GM12878 (cell line): ENCODE measurements around the gene FLYWCH2. TPM values are rescaled to one million over a fixed set of nuclear protein-coding genes. Genes with fewer than 3 reads are reported as not detected.

ENCODE experiments used
- ATAC-seq: fragments of 200-7000 bp; cut with Tn5 transposase; 3 replicates; pipeline ENCODE4 v1.9.1; 2020; ENCODE audit warnings: mild to moderate bottlenecking, moderate library complexity
- BruUV-seq: library from RNA; stranded (reverse); fragments of 400-500 nt; replicated peaks from 2 replicates; lab custom pipeline; 2021; lab: Mats Ljungman, UMichigan
- CTCF ChIA-PET: fragments of 300-600 bp; sonication (Branson Sonifier 250); formaldehyde crosslinking; extraction: SDS; loops from one replicate; lab custom pipeline; 2021; ENCODE audit warnings: inconsistent platforms; lab: Yijun Ruan, JAX
- POLR2A ChIA-PET: fragments of 350-600 bp; formaldehyde crosslinking; extraction: SDS; loops from one replicate; lab custom pipeline; 2021; ENCODE audit warnings: inconsistent platforms; lab: Charles Lee
- RAD21 ChIA-PET: fragments of 300-600 bp; sonication (Branson Sonifier 250); formaldehyde crosslinking; loops from one replicate; lab custom pipeline; 2023; ENCODE audit warnings: antibody characterized with exemption; ENCODE audit not compliant: unreplicated experiment; lab: Charles Lee
- SMC1A ChIA-PET: fragments of 300-600 bp; sonication (Branson Sonifier 250); formaldehyde crosslinking; loops from one replicate; lab custom pipeline; 2023; ENCODE audit not compliant: unreplicated experiment, uncharacterized antibody; lab: Charles Lee
- DNase-seq: peaks from one replicate; pipeline ENCODE4 v3.0.0-alpha.2; 2011; ENCODE audit warnings: low read depth, low spot score
- FAIRE-seq: peaks from 3 replicates; lab custom pipeline; 2011; peaks lifted over from hg19 to GRCh38; lab: Jason Lieb, UNC
- H2AFZ ChIP-seq: 2 replicates; pipeline ENCODE4 v1.6.0; 2011; ENCODE audit warnings: low read depth, low read length, control low read depth; ENCODE audit not compliant: control insufficient read depth
- H3K27ac ChIP-seq: 2 replicates; pipeline ENCODE4 v1.5.1; 2011; ENCODE audit warnings: control low read depth; ENCODE audit not compliant: control insufficient read depth, insufficient read depth
- H3K27me3 ChIP-seq, 2 experiments: replicated peaks in 1 of 2; 2 replicates each; pipeline versions ENCODE4 v1.6.0 to v1.6.1; 2011; ENCODE audit warnings: low read length in 1 of 2; ENCODE audit not compliant: control insufficient read depth in 2 of 2, insufficient read depth in 2 of 2
- H3K36me3 ChIP-seq, 2 experiments: 2 replicates each; pipeline ENCODE4 v1.5.1; 2011; ENCODE audit warnings: low read length in 1 of 2; ENCODE audit not compliant: control insufficient read depth in 2 of 2, insufficient read depth in 2 of 2
- H3K4me1 ChIP-seq: 2 replicates; pipeline ENCODE4 v1.6.1; 2011; ENCODE audit warnings: mild to moderate bottlenecking, low read length, moderate library complexity, mixed read lengths; ENCODE audit not compliant: control insufficient read depth, insufficient read depth
- H3K4me2 ChIP-seq: 2 replicates; pipeline ENCODE4 v1.6.0; 2011; ENCODE audit warnings: control low read depth; ENCODE audit not compliant: control insufficient read depth, insufficient read depth
- H3K4me3 ChIP-seq: fragments of 200-600 bp; sonication (generic); 2 replicates; pipeline ENCODE4 v1.5.1; 2016
- H3K79me2 ChIP-seq: 2 replicates; pipeline ENCODE4 v1.6.0; 2011; ENCODE audit warnings: low read length; ENCODE audit not compliant: control insufficient read depth, insufficient read depth
- H3K9ac ChIP-seq: 2 replicates; pipeline ENCODE4 v1.8.0; 2011; ENCODE audit warnings: low read length, control low read depth, mixed read lengths; ENCODE audit not compliant: control insufficient read depth, insufficient read depth
- H3K9me3 ChIP-seq: replicated peaks from 3 replicates; pipeline ENCODE4 v1.5.1; 2011; ENCODE audit warnings: mild to moderate bottlenecking, low read length; ENCODE audit not compliant: control insufficient read depth, insufficient read depth
- H4K20me1 ChIP-seq: 2 replicates; pipeline ENCODE4 v1.6.0; 2011; ENCODE audit not compliant: control insufficient read depth, insufficient read depth
- BACH1 ChIP-seq: fragments of 450-650 bp; IDR thresholded peaks from 2 replicates; pipeline ENCODE4 v1.6.1; 2017; ENCODE audit warnings: mild to moderate bottlenecking, borderline replicate concordance
- CREB1 ChIP-seq: IDR thresholded peaks from 2 replicates; pipeline ENCODE4 v1.6.1; 2012; ENCODE audit warnings: low read depth, mild to moderate bottlenecking, inconsistent platforms
- CTCF ChIP-seq, 3 experiments: IDR thresholded peaks in 2 of 3; conservative IDR thresholded peaks in 1 of 3; 2 replicates each; pipeline ENCODE4 v1.5.1; 2011; ENCODE audit warnings: low read depth in 3 of 3, low read length in 3 of 3, mild to moderate bottlenecking in 3 of 3, control low read depth in 2 of 3, moderate library complexity in 2 of 3, inconsistent platforms in 1 of 3, mixed read lengths in 1 of 3; ENCODE audit not compliant: control insufficient read depth in 2 of 3, insufficient read depth in 1 of 3; ENCODE audit errors: extremely low read depth in 1 of 3
- ETV6 ChIP-seq, 2 experiments: fragments of 450-650 bp in 1 of 2; IDR thresholded peaks in 1 of 2; conservative IDR thresholded peaks in 1 of 2; 2 replicates each; pipeline ENCODE4 v1.6.1; 2014; ENCODE audit warnings: antibody characterized with exemption in 1 of 2, borderline replicate concordance in 1 of 2, low read depth in 1 of 2, mild to moderate bottlenecking in 1 of 2, moderate library complexity in 1 of 2
- NFXL1 ChIP-seq: fragments of 450-650 bp; IDR thresholded peaks from 2 replicates; pipeline ENCODE4 v1.6.1; 2017; ENCODE audit warnings: antibody characterized with exemption, mild to moderate bottlenecking, borderline replicate concordance
- NFYB ChIP-seq: IDR thresholded peaks from 2 replicates; pipeline ENCODE4 v1.6.1; 2011; ENCODE audit warnings: low read depth, mild to moderate bottlenecking, low read length, improper control_type of control experiment, moderate library complexity; ENCODE audit not compliant: insufficient read depth
- NKRF ChIP-seq: fragments of 450-650 bp; conservative IDR thresholded peaks from 2 replicates; pipeline ENCODE4 v1.6.1; 2017; ENCODE audit warnings: mild to moderate bottlenecking, moderate library complexity
- PBX3 ChIP-seq: IDR thresholded peaks from 2 replicates; pipeline ENCODE4 v1.6.1; 2011; ENCODE audit warnings: mild to moderate bottlenecking, low read depth, low read length, moderate library complexity; ENCODE audit not compliant: insufficient replicate concordance
- RFX5 ChIP-seq: IDR thresholded peaks from 2 replicates; pipeline ENCODE4 v1.6.1; 2011; ENCODE audit warnings: low read depth, low read length, improper control_type of control experiment
- WRNIP1 ChIP-seq: IDR thresholded peaks from 2 replicates; pipeline ENCODE4 v1.6.1; 2011; ENCODE audit warnings: low read depth, low read length, improper control_type of control experiment, borderline replicate concordance
- ZNF274 ChIP-seq: IDR thresholded peaks from one replicate; pipeline ENCODE4 v1.8.0; 2011; ENCODE audit not compliant: insufficient read length, insufficient read depth
- WGBS: methylation state at CpG from one replicate; pipeline ENCODE4 v1.1.6; 2016; ENCODE audit warnings: low lambda C conversion rate; ENCODE audit not compliant: insufficient replicate concordance, insufficient coverage; ENCODE audit errors: missing lambda C conversion rate; 5-methylcytosine and 5-hydroxymethylcytosine counted together
- in situ Hi-C: fragments of 300-500 bp; cut with MboI; formaldehyde crosslinking; loops from 9 replicates; pipeline ENCODE4 v1.14.3; 2018; ENCODE audit warnings: mixed read lengths
- intact Hi-C: fragments of 100-400 bp; cut with micrococcal nuclease; formaldehyde crosslinking; loops from one replicate; pipeline ENCODE4 v1.14.2; 2022; ENCODE audit not compliant: unreplicated experiment
- polyA plus RNA-seq, 11 experiments: library from polyadenylated mRNA; depleted of rRNA in 4 of 11; unstranded in 6 of 11; stranded (reverse) in 5 of 11; fragments of >200 nt; fragmentation: Nextera tagmentation in 4 of 11; fragmentation: Illumina TruSeq in 1 of 11; extraction: Ambion mirVana in 4 of 11; extraction: Trizol in 1 of 11; gene quantifications; 1 replicate in 1 of 11; 2 replicates in 10 of 11; pipeline versions ENCODE4 v1.2.1 to v1.2.3, GENCODE V29; 2011 to 2016; ENCODE audit warnings: inconsistent platforms in 2 of 11, missing spikeins in 2 of 11, low read depth in 1 of 11
- total RNA-seq, 4 experiments: library from RNA; depleted of rRNA in 3 of 4; stranded (reverse); fragments of >200 nt in 3 of 4; fragmentation: Illumina TruSeq in 1 of 4; extraction: Trizol in 1 of 4; gene quantifications; 2 replicates each; pipeline versions ENCODE4 v1.2.1 to v1.2.3, GENCODE V29; 2013 to 2021
- TF ChIP-seq, protein P1 (sequence below): fragments of 450-650 bp; formaldehyde crosslinking; IDR thresholded peaks from 2 replicates; pipeline ENCODE4 v1.4.0; 2022; ENCODE audit warnings: mild to moderate bottlenecking, moderate library complexity

FLYWCH2 gene
- total and polyA plus RNA-seq, 10 of the 15 experiments (the other 5 are each of a cell fraction or from before 2014, with no cell fraction given), result 0.27 to 43.1 (median 17.7) TPM

DNA sequence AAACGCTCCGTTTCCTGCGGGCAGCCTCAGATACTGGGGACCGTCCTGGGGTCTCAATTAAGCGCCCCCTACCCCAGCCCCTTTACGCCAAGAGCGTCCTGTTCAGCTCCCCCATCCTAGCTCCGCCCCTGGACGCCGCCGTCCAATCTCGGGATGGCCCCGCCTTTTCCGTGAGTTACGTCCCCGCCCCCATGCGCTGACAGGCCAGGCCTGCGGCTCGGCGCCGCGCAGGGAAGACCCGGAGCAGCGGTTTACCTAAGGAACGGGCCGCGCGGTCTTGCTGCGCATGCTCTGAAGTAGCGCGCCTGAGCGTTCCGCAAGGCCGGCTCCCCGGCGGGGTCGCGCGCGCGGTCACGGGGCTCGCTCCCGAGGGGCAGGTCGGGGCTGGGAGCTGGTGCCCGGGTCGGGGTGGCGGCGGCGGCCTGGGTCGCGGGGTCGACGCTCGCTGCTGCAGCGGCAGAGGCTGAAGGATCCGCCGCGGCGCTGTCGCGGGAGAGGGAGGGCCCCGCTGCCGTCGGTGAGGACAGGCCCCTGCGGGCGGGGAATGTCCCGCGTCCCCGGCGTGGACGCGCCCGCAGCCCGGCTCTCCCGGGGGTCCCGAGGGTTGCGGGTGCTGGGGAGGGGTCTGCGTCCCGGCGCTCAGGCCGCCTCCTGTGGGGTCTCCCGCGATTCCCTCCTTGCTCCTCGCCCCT, 28.8 kb downstream of the FLYWCH2 start, which contains the start of gene FLYWCH1:
Gene FLYWCH1 (plus strand): TSS at position 294 of the 692 bp plus-strand sequence. CDS start 17,755 bp downstream, outside the sequence.
- intact Hi-C loops (no loop called here), in situ Hi-C loops (loop anchor here (5.0 kb wide), 1 partner anchor 34 kb away; no protein-coding TSS in a partner anchor)
- H2AFZ ChIP-seq, result peak within 1 kb of the TSS; percentile 97
- no peaks in the 10 kb centered on the region for H4K20me1 ChIP-seq
- peak; percentile 98 for ATAC-seq
- FAIRE-seq, result peak; percentile 93
- peaks cover 9% of the 10 kb centered on the region for H3K79me2 ChIP-seq
- H3K4me1 ChIP-seq, result peaks cover 3% of the 10 kb centered on the region; the same call in 1 of the 2 replicates
- peak within 1 kb of the TSS; percentile 99 for H3K4me2 ChIP-seq
- H3K27me3 ChIP-seq, result no peaks in the 10 kb centered on the region
- peak; percentile 88 for DNase-seq
- H3K36me3 ChIP-seq, result peaks cover 0 to 2% of the 10 kb centered on the region in 2 experiments; a peak in 1 of 4 replicates
- peak within 1 kb of the TSS; percentile 97 for H3K4me3 ChIP-seq
- peak within 1 kb of the TSS; percentile 73 for H3K9ac ChIP-seq
- CTCF ChIA-PET, result interaction anchor here (0.5 to 2.5 kb wide), 15 partner anchors 8 to 620 kb away, joined by 3 to 14 read pairs (median 3); partner anchors contain the start of gene FLYWCH2
- RAD21 ChIA-PET, result interaction anchor here (0.6 to 2.1 kb wide), 9 partner anchors 9 to 53 kb away, joined by 3 to 19 read pairs (median 4); partner anchors contain the start of gene FLYWCH2
- peak within 1 kb of the TSS; percentile 54 for H3K27ac ChIP-seq
- H3K9me3 ChIP-seq, result no peaks in the 10 kb centered on the region
- POLR2A ChIA-PET, result interaction anchor here (0.5 to 2.4 kb wide), 10 partner anchors 9 to 229 kb away, joined by 3 to 8 read pairs (median 4); partner anchors contain the start of genes FLYWCH2, KCTD5 and PKMYT1
- SMC1A ChIA-PET, result interaction anchor here (0.6 to 1.5 kb wide), 6 partner anchors 9 to 54 kb away, joined by 3 to 9 read pairs (median 4); partner anchors contain the start of gene FLYWCH2
- BruUV-seq, result no TSS peak
- WGBS, result 1% methylated on average over 57 of the region's 85 CpGs
- TF ChIP-seq, protein P1, sequence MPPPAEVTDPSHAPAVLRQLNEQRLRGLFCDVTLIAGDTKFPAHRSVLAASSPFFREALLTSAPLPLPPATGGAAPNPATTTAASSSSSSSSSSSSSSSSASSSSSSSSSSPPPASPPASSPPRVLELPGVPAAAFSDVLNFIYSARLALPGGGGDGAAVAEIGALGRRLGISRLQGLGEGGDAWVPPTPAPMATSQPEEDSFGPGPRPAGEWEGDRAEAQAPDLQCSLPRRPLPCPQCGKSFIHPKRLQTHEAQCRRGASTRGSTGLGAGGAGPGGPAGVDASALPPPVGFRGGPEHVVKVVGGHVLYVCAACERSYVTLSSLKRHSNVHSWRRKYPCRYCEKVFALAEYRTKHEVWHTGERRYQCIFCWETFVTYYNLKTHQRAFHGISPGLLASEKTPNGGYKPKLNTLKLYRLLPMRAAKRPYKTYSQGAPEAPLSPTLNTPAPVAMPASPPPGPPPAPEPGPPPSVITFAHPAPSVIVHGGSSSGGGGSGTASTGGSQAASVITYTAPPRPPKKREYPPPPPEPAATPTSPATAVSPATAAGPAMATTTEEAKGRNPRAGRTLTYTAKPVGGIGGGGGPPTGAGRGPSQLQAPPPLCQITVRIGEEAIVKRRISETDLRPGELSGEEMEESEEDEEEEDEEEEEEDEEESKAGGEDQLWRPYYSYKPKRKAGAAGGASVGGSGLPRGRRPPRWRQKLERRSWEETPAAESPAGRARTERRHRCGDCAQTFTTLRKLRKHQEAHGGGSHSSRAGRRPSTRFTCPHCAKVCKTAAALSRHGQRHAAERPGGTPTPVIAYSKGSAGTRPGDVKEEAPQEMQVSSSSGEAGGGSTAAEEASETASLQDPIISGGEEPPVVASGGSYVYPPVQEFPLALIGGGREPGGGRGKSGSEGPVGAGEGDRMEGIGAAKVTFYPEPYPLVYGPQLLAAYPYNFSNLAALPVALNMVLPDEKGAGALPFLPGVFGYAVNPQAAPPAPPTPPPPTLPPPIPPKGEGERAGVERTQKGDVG (CRISPR knock-in tag), result peak; percentile 51; the same call in 1 of the 2 replicates
- TF ChIP-seq PBX3 (peak; percentile 47), ZNF274 (no peak), ETV6 (conservative IDR thresholded peaks at IDR 0.05 in 1 of 2, IDR thresholded peaks at IDR 0.05 in 1 of 2; ENCODE audit: borderline replicate concordance in 1 of 2, low read depth in 1 of 2) (no peak), CREB1 (peak; percentile 80; the same call in 1 of the 2 replicates), NKRF (peak; percentile 88), NFYB (peak; percentile 71; the same call in 1 of the 2 replicates), CTCF (IDR thresholded peaks at IDR 0.05 in 2 of 3, conservative IDR thresholded peaks at IDR 0.05 in 1 of 3; ENCODE audit: control insufficient read depth in 2 of 3, extremely low read depth in 1 of 3, insufficient read depth in 1 of 3, low read depth in 3 of 3, low read length in 3 of 3) (no peak), BACH1 (peak; percentile 91), RFX5 (peak; percentile 63; the same call in 1 of the 2 replicates), WRNIP1 (no peak), NFXL1 (no peak)
